SKM-1 treated with dmso at 0.1 percent for 144 hours (cell line): ENCODE data around the gene GRK2.
A peak's percentile ranks its signal among the peaks of the same experiment; 100 is the strongest.

Experiments
- DNase-seq: peaks from one replicate; lab custom pipeline; 2025; ENCODE audit not compliant: unreplicated experiment; lab: John Stamatoyannopoulos, UW

GRK2 gene

GRCh38 chr11:67269401-67270255 is 3.4 kb downstream of the GRK2 start:
- no peak for DNase-seq

DNA sequence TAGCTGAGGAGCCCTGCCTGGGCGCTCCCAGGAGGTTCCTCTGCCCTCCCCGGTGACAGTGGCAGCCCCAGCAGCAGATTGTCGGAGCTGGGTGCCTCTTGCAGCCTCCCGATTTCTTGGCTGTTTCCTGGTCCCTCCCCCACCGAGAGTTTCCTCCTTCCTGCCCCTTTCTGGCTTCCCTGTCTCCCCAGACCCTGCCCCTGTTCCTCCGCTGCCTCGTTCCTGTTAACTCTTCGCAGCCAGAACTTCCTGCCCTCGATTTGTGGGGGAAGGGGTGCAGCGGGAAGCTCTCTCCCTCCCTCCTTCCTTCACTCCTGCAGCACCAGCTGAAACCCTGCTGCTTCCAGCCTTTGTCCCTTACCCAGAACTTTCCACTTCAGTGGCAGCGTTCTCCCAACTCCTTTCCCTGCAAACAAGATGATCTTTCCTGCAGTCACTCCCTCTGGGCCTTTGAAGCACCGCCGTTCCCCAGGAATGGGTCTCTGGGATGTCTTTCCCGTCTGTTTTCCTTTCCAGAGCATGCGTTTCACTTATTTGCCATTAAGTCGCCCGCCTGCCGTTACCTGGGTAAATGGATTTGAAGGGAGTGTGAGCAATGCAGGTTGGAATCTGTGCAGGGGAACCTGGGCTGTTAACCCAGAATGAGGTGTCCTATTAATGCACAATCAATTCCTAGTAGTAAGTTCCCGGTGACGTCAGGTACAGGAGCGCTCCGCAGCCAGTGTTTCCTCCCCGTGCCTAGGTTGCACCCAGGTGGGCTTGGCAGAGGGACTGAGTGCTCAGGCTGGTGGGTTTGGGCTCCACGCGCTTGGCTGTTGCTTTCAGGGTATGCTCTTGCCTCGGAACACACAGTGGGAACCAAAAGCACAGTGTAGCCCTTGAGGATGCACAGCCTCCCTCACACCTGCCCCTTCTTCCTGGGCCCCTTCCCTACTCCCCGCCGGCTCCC is 4.3 kb downstream of the GRK2 start:
- peak; percentile 77 for DNase-seq

GRCh38 chr11:67271205-67271540 is 4.9 kb downstream of the GRK2 start:
- DNase-seq: no peak

- peak; percentile 80 for DNase-seq
These were observed 5.4 kb downstream of the GRK2 start for GRCh38 chr11:67271541-67272284.

DNA sequence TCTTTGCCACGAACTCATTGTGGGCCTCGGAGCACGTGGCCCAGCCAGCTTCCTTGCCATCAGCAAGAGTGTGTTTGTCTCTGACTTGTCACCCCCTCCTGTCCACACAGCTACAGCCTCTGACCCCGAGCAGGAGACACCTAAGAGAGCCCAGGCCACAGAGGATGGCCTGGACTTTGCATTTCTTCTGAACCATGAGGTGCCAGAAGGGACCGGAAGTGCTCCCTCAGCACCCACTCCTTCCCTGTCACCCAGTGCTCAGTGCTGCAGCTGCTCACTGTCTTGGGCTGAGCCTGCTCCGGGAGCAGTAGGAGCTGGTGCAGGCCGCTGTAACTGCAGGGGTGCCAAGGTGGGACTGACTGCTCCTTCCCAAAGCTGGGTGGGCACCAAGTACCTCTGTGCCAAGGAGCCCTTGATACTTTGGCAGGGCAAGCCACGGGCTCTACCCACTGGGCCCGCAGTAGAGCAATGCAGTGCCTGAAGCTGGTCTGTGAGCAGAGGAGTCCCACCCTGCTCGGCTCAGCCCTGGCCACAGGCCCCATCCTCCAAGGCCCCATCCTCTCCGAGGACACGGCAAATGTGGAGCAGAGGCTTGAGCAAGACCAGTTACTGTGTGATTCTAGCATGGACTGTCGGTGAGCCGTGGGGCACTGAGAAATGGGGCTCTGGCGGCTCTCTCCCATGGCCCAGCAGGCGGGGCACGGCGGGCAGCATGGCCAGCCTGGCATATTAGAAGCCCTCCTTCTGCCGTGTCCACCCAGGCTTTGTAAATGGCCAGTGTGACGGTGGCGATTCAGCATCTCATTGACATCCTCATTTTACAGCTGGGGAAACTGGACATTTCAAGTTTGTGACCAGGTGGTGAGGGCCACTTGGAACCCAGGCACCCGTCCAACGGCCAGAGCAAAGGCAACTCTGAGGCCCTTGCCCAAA is 6.3 kb downstream of the GRK2 start:
- no peak for DNase-seq

DNA sequence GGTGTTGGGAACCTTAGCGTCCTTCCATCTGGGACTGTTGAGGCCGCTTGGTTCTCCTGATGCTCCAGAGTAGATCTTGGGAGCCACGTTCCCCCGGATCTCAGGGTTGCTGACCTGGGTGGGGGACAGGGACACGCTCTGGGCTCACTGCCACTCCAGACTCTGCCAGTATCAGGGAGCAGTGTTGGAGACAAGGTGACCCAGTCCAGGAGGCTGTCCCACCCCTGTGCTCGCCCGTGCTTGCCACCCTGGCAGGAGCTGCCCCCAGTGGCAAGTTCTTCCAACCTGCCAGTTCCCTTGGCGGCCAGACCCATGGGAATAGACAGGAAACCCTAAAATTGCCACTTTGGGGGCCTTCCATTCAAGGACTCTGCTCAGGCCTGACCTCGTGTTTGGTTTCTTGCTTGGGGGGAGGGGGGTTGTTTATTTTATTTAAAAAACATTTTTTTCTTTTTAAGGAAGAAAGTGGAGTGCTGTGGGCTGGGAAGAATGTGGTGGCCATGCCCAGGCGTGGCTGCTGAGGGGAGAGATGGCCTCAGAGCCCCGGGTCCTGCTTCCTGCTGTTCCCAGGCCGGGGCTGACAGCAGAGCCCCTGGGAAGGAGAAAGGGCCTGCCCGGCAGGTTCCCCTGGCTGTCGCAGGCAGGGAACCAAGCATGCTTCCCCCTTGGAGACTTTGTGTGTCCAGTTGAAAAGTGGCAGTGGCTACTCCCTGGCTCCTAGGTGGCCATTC is 7.2 kb downstream of the GRK2 start:
- no peak for DNase-seq

GRCh38 chr11:67274768-67275605 is 8.7 kb downstream of the GRK2 start:
- DNase-seq: no peak

- no peak for DNase-seq
These were observed 9.5 kb downstream of the GRK2 start for GRCh38 chr11:67275606-67276409.

- peak; percentile 78 for DNase-seq
These were observed 10.5 kb downstream of the GRK2 start for GRCh38 chr11:67276781-67277230.

DNA sequence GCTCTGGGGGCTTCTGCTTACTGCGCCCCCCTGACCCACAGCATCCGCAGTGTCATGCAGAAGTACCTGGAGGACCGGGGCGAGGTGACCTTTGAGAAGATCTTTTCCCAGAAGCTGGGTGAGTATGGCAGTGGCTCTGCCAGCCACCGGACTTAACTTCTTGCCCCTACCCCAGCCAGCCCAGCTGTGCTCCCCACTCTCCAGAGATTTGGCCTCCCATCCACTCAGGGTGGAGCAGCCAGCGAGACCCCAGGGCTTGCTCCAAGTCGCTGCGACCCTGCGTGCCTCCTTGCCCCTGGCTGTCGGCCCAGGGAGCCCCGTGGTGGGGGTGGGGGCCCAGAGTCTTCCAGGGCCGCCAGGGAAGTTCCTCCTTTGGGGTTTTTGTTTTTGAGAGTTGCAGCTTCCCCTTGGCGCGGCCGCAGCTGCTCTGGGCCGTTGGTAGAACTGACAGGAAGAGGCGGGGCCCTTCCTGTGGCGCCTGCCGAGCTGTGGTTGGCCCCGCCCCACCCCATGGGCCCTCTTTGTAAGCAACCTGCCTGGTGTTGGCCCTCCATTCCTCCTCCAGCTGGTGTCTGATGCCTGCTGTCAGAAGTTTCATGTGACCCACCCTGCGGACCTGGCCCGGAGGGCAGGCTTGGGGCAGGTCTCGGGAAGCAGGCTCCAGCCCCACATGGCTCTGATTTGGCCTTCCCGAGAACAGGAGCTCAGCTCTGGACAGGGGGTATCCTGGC is 11.1 kb downstream of the GRK2 start:
- DNase-seq: peak; percentile 98

DNA sequence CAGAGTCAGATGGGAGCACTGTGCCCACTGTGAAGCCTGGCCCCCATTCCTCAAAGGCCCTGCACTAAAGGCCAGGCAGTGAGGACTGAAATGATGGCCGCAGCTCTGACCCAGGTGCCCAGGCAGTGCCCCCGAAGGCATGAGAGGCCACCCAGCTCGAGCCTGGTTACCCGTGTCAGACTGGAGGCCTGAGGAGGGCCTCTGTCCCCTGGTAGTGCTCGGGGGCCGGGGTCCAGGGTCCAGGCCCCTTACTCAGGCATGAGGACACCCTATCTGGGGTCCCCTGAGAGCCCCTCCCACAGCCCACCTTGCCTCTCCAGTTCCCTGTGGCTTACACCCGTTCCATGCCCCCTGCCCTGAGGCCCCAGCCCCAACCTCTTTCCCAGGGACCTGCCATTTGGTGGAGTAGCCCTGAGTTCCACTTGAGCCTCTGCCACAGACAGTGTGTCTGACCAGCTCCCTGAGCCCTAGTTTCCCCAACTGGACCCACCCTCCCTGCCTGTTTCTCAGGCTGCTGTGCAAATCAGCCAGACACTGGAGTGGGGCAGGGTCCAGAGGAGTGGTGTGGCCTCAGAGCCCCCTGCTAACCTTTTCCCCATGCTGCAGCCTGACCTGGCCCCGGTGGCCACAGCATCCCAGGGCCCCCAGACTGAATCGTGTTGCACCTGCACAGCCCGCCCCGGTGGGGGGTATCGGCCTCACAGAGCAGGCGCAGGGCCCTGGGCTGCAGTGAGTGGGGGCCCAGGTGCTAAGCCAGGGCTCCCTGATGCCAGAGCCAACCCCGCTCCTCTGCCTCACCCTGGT is 12.1 kb downstream of the GRK2 start:
- DNase-seq: no peak

GRCh38 chr11:67278939-67279588 is 12.8 kb downstream of the GRK2 start:
- no peak for DNase-seq

GRCh38 chr11:67279589-67280340 is 13.5 kb downstream of the GRK2 start:
- no peak for DNase-seq

- no peak for DNase-seq
These were observed 14.1 kb downstream of the GRK2 start for GRCh38 chr11:67280341-67280787.
